ENCODE data around the gene CFAP46. TPM values are rescaled to one million over a fixed set of nuclear protein-coding genes. Genes with fewer than 3 reads are reported as not detected.
"Not testable (repeated sequence)": the region's sequence is repeated elsewhere in the genome, so short reads cannot be mapped to it uniquely, and the experiment has no call there.

CFAP46 gene
- total RNA-seq, 1 donor from 2014 or later, result 1.6 TPM

DNA sequence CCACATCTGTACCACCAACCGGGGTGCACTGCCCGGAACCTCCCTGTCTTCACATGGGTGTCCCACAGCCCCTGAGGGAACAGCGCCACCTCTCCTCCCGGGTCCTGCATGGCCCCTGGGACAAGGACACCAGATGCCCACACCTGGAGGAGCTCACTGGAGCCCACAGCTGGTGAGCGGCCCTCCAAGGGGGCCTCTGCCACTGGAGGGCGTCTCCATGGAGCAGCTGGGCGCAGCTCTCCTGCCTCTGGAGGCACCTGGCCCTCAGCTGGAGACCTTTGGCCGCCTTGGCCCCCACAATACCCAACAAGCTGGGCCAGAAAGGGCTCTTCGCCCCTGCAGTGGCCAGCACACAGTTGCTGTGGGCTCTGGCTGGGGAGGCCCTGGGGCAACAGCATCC lies 149.2 kb downstream of the CFAP46 start:
- Histone ChIP-seq H3K9me3 (ENCODE audit: low read depth) (no peaks in the 10 kb centered on the region), H3K4me1 (peaks cover 12% of the 10 kb centered on the region), H3K27me3 (peaks cover 68% of the 10 kb centered on the region), H3K4me3 (no peak overlapping the region), H3K4me2 (no peak overlapping the region), H2AFZ (replicated peaks) (no peak overlapping the region), H3K27ac (no peak overlapping the region), H3K79me2 (ENCODE audit: low read depth) (no peaks in the 10 kb centered on the region), H3F3A (ENCODE audit: low read depth) (peaks cover 4% of the 10 kb centered on the region), H3K36me3 (no peaks in the 10 kb centered on the region), H3K9ac (no peak overlapping the region), H4K20me1 (ENCODE audit: low read depth) (peaks cover 33% of the 10 kb centered on the region)
- peaks cover 2% of the 10 kb centered on the region for H3K4me1 Mint-ChIP-seq
- H3K27ac Mint-ChIP-seq, result no peak overlapping the region
- no peaks in the 10 kb centered on the region for H3K36me3 Mint-ChIP-seq
- H3K27me3 Mint-ChIP-seq (ENCODE audit: insufficient read depth, low read depth), result peaks cover 24% of the 10 kb centered on the region
- no peaks in the 10 kb centered on the region for H3K9me3 Mint-ChIP-seq
- TF ChIP-seq EZH2phosphoT487 (IDR thresholded peaks at IDR 0.05) (no peak), EZH2 (IDR thresholded peaks at IDR 0.05) (no peak)
- TF ChIP-seq, protein P1, sequence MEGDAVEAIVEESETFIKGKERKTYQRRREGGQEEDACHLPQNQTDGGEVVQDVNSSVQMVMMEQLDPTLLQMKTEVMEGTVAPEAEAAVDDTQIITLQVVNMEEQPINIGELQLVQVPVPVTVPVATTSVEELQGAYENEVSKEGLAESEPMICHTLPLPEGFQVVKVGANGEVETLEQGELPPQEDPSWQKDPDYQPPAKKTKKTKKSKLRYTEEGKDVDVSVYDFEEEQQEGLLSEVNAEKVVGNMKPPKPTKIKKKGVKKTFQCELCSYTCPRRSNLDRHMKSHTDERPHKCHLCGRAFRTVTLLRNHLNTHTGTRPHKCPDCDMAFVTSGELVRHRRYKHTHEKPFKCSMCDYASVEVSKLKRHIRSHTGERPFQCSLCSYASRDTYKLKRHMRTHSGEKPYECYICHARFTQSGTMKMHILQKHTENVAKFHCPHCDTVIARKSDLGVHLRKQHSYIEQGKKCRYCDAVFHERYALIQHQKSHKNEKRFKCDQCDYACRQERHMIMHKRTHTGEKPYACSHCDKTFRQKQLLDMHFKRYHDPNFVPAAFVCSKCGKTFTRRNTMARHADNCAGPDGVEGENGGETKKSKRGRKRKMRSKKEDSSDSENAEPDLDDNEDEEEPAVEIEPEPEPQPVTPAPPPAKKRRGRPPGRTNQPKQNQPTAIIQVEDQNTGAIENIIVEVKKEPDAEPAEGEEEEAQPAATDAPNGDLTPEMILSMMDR (IDR thresholded peaks at IDR 0.05), result no peak
- no peak for DNase-seq (ENCODE audit: low spot score)
- no peak overlapping the region for H3K4me3 Mint-ChIP-seq

DNA sequence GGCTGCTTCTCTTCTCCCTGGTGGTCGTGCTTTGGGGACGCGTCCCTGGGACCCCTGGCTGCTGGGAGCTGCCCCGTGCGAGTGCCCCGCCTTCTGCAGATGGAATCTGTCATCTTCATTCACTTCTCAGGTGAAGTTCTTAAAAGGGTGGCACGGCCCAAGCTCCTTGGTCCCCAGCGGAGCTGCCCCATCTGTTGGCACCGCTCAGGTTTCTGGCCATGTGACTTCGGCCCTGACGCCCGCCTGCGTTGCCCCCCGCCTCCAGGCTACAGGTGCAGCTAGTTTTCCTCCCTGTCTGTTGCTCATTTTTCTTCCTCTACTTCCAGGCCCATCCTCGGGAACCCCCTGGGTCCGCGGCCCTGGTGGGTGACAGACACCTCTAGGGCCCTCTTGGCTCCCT lies 149.6 kb downstream of the CFAP46 start:
- Histone ChIP-seq H3F3A (ENCODE audit: low read depth) (peaks cover 4% of the 10 kb centered on the region), H3K9ac (no peak overlapping the region), H3K36me3 (no peaks in the 10 kb centered on the region), H3K4me3 (no peak overlapping the region), H2AFZ (replicated peaks) (no peak overlapping the region), H3K4me2 (no peak overlapping the region), H3K79me2 (ENCODE audit: low read depth) (no peaks in the 10 kb centered on the region), H3K4me1 (peaks cover 15% of the 10 kb centered on the region), H4K20me1 (ENCODE audit: low read depth) (peaks cover 37% of the 10 kb centered on the region), H3K9me3 (ENCODE audit: low read depth) (no peaks in the 10 kb centered on the region), H3K27ac (no peak overlapping the region), H3K27me3 (peaks cover 72% of the 10 kb centered on the region)
- Mint-ChIP-seq H3K27me3 (ENCODE audit: insufficient read depth, low read depth) (peaks cover 24% of the 10 kb centered on the region), H3K4me1 (peaks cover 2% of the 10 kb centered on the region), H3K36me3 (no peaks in the 10 kb centered on the region), H3K27ac (no peak overlapping the region), H3K4me3 (no peak overlapping the region), H3K9me3 (no peaks in the 10 kb centered on the region)
- TF ChIP-seq, protein P1 (IDR thresholded peaks at IDR 0.05), result no peak
- DNase-seq (ENCODE audit: low spot score), result no peak

DNA sequence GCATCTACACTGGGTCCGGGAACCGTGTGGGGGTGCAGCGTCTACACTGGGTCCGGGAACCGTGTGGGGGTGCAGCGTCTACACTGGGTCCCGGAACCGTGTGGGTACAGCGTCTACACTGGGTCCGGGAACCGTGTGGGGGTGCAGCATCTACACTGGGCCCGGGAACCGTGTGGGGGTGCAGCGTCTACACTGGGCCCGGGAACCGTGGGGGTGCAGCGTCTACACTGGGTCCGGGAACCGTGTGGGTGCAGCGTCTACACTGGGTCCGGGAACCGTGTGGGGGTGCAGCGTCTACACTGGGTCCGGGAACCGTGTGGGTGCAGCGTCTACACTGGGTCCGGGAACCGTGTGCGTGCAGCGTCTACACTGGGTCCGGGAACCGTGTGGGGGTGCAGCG lies 150.3 kb downstream of the CFAP46 start:
- H3K27me3 ChIP-seq, result peaks cover 73% of the 10 kb centered on the region
- not testable (repeated sequence) for H3K4me1 Mint-ChIP-seq; H3K36me3 Mint-ChIP-seq; DNase-seq (ENCODE audit: low spot score); H3K4me3 ChIP-seq; H3K79me2 ChIP-seq (ENCODE audit: low read depth); H3K36me3 ChIP-seq; H3K9me3 Mint-ChIP-seq; H3F3A ChIP-seq (ENCODE audit: low read depth); H3K27ac ChIP-seq; H3K27ac Mint-ChIP-seq; H3K4me3 Mint-ChIP-seq; H3K9ac ChIP-seq; H3K9me3 ChIP-seq (ENCODE audit: low read depth); H3K4me2 ChIP-seq; H2AFZ ChIP-seq (replicated peaks)
- H3K27me3 Mint-ChIP-seq (ENCODE audit: insufficient read depth, low read depth), result peaks cover 22% of the 10 kb centered on the region
- peaks cover 44% of the 10 kb centered on the region for H4K20me1 ChIP-seq (ENCODE audit: low read depth)
- H3K4me1 ChIP-seq, result peaks cover 19% of the 10 kb centered on the region

DNA sequence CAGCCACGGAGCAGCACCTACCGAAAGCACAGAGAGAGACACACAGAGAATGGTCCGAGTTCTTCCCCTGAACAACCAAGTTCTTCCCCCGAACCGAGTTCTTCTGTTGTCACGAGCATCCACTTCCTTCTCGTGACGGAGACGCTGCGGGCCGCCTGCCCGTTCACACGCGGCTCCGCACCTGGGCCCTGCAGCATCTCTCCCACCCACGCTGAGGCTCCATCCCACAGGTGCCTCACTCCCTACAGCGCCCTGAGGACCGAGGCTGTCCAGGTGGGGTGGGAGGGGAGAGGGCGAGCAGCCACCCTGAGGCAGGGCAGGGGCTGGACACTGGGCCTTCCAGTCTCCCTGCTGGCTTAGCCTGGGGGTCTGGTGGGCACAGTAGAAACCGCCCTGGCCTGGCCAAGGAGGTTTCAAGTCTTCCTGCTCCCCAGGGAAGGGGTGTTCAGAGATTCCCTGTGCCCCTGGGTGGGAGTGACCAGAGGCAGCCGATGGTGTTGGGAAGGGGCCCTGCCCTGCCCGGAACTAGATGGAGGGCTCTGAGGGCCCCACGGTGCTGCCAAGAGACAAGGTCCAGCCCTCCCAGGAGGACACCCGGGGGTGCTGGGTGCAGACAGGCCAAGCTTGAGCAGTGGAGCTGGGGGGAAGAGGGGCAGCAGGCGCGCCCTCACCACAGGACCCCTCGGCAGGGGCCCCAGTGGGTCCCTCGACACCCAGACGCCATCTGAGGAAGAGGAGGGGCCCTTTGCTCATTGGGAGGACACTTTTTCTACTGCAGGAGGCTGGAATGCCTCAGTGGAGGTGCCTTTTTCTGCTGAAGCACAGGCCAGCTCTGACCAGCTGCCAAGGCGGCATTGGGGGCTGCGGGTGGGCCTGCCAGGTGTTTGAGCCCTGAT lies 151.2 kb downstream of the CFAP46 start:
- Histone ChIP-seq H4K20me1 (ENCODE audit: low read depth) (peaks cover 53% of the 10 kb centered on the region), H3K79me2 (ENCODE audit: low read depth) (no peaks in the 10 kb centered on the region), H3K4me2 (no peak overlapping the region), H2AFZ (replicated peaks) (no peak overlapping the region), H3K27ac (no peak overlapping the region), H3K9ac (no peak overlapping the region), H3K36me3 (no peaks in the 10 kb centered on the region), H3K27me3 (peaks cover 73% of the 10 kb centered on the region), H3K4me1 (peaks cover 21% of the 10 kb centered on the region), H3F3A (ENCODE audit: low read depth) (peaks cover 4% of the 10 kb centered on the region), H3K4me3 (no peak overlapping the region), H3K9me3 (ENCODE audit: low read depth) (no peaks in the 10 kb centered on the region)
- Mint-ChIP-seq H3K27me3 (ENCODE audit: insufficient read depth, low read depth) (peaks cover 23% of the 10 kb centered on the region), H3K9me3 (no peaks in the 10 kb centered on the region), H3K36me3 (no peaks in the 10 kb centered on the region), H3K4me3 (no peak overlapping the region), H3K4me1 (peaks cover 2% of the 10 kb centered on the region), H3K27ac (no peak overlapping the region)
- no peak for DNase-seq (ENCODE audit: low spot score)
- no peak for TF ChIP-seq EZH2 (IDR thresholded peaks at IDR 0.05)
